Activated B cell treated with CpG ODN at 0.5 μM for 24 hours (primary cell): ENCODE measurements around the gene ICA1. TPM values are rescaled to one million over a fixed set of nuclear protein-coding genes. Genes with fewer than 3 reads are reported as not detected.

Experiments
- ATAC-seq: fragments of 200-7000 bp; cut with Tn5 transposase; one replicate; pipeline ENCODE4 v1.10.0; 2021; ENCODE audit warnings: low read depth, mild to moderate bottlenecking, moderate library complexity
- CTCF ChIA-PET: fragments of 350-600 bp; sonication (Branson Sonifier 250); formaldehyde crosslinking; loops from one replicate; lab custom pipeline; 2021; ENCODE audit warnings: antibody characterized with exemption; lab: Charles Lee
- POLR2A ChIA-PET: fragments of 350-600 bp; sonication (Branson Sonifier 250); formaldehyde crosslinking; loops from one replicate; lab custom pipeline; 2021; ENCODE audit warnings: antibody characterized with exemption; lab: Charles Lee
- DNase-seq: peaks from one replicate; pipeline ENCODE4 v3.0.0; 2022
- H3K27ac Mint-ChIP-seq: one replicate; pipeline ENCODE4 v1.8.0; 2020; ENCODE audit warnings: mixed read lengths
- H3K27me3 Mint-ChIP-seq: one replicate; pipeline ENCODE4 v1.8.0; 2021; ENCODE audit warnings: mixed read lengths
- H3K36me3 Mint-ChIP-seq: one replicate; pipeline ENCODE4 v1.8.0; 2021; ENCODE audit warnings: low read depth, mixed read lengths
- H3K4me1 Mint-ChIP-seq: one replicate; pipeline ENCODE4 v1.8.0; 2021; ENCODE audit warnings: mixed read lengths
- H3K4me3 Mint-ChIP-seq: one replicate; pipeline ENCODE4 v1.8.0; 2020; ENCODE audit warnings: mild to moderate bottlenecking, mixed read lengths
- H3K9me3 Mint-ChIP-seq: one replicate; pipeline ENCODE4 v1.8.0; 2020; ENCODE audit warnings: mixed read lengths
- intact Hi-C: fragments of 100-400 bp; cut with micrococcal nuclease; formaldehyde crosslinking; loops from one replicate; pipeline ENCODE4 v1.15.1; 2024
- total RNA-seq: library from RNA; stranded (reverse); gene quantifications from 2 replicates; pipeline ENCODE4 v1.2.3, GENCODE V29; 2022
- TF ChIP-seq, protein P1 (sequence below): fragments of 200-600 bp; IDR thresholded peaks from one replicate; pipeline ENCODE4 v1.8.0; 2022; ENCODE audit warnings: antibody characterized with exemption, mild to moderate bottlenecking

ICA1 gene
- total RNA-seq, 1 donor from 2014 or later: not detected

DNA sequence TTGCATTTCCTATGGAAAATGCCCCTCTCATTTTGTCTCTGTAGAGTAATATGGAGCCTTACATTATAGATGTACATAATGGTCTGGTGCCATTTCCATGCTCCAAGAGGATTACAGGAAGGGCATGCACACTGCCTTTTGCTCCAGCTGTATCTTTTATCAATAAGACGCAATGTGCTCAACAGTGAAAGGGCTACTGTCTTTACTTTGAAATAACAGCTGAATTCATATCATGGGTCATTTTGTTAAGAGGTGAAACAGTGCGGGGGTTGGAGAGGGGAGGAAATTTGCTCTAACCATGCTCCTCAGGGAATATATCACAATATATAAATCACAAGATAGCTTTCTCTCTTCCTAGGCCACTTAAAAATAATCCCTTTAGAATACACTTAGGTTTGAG lies 77.7 kb downstream of the ICA1 start:
- ATAC-seq: no peak
- H3K9me3 Mint-ChIP-seq: no peaks in the 10 kb centered on the region
- H3K36me3 Mint-ChIP-seq: no peaks in the 10 kb centered on the region
- POLR2A ChIA-PET: no interaction called here
- H3K4me3 Mint-ChIP-seq: no peak overlapping the region
- TF ChIP-seq, protein P1, sequence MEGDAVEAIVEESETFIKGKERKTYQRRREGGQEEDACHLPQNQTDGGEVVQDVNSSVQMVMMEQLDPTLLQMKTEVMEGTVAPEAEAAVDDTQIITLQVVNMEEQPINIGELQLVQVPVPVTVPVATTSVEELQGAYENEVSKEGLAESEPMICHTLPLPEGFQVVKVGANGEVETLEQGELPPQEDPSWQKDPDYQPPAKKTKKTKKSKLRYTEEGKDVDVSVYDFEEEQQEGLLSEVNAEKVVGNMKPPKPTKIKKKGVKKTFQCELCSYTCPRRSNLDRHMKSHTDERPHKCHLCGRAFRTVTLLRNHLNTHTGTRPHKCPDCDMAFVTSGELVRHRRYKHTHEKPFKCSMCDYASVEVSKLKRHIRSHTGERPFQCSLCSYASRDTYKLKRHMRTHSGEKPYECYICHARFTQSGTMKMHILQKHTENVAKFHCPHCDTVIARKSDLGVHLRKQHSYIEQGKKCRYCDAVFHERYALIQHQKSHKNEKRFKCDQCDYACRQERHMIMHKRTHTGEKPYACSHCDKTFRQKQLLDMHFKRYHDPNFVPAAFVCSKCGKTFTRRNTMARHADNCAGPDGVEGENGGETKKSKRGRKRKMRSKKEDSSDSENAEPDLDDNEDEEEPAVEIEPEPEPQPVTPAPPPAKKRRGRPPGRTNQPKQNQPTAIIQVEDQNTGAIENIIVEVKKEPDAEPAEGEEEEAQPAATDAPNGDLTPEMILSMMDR: no peak
- intact Hi-C loops: loop anchor here (1.0 kb wide), 1 partner anchor 8 kb away; no protein-coding TSS in a partner anchor
- no peaks in the 10 kb centered on the region for H3K27me3 Mint-ChIP-seq
- CTCF ChIA-PET: no interaction called here
- no peak for DNase-seq
- peaks cover 31% of the 10 kb centered on the region for H3K4me1 Mint-ChIP-seq
- no peak overlapping the region for H3K27ac Mint-ChIP-seq

DNA sequence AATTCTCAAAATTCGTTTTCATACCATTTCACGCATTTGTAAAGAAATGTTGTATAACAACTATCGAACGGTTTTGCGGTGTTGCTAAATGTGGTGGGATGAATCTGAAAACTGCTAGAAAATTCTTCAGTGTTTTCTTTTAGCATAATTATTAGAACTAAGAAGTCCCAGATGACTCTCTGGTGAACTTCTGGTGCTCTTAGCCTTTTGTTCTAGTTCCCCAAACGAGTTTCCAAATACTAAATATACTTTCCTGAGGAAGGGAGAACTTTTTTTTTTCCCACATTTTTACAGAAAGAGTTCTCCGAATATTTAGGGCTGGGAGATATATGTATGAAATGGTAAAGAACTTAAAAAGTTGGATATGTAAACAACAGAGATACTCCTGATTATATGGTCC lies 82.5 kb downstream of the ICA1 start:
- ATAC-seq (no peak), DNase-seq (no peak)
- TF ChIP-seq, protein P1: no peak
- Mint-ChIP-seq H3K9me3 (no peaks in the 10 kb centered on the region), H3K27ac (no peak overlapping the region), H3K27me3 (no peaks in the 10 kb centered on the region), H3K4me1 (peaks cover 60% of the 10 kb centered on the region), H3K4me3 (no peak overlapping the region), H3K36me3 (no peaks in the 10 kb centered on the region)
- intact Hi-C loops: no loop called here
- CTCF ChIA-PET: no interaction called here
- POLR2A ChIA-PET: no interaction called here

DNA sequence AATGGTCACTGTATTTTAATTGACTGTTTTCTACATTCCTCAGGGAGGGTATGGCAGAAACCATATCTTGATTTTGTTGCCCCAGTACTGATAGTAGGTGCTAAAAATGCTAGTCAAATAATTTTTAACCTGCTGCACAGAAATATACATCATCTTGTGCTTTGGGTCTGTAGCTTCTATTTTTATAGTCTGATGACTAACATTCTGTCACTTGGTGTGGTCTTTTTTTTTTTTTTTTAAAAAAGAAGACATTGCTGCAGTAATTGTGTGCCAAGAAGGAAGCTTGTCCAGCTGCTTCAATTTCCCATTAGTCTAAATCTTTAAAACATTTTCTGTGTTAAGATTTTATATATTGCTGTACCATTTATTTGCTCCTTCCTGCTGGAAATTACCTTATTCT lies 83.6 kb downstream of the ICA1 start:
- TF ChIP-seq, protein P1: no peak
- H3K4me3 Mint-ChIP-seq: peak overlapping the region; percentile 48
- intact Hi-C loops: no loop called here
- POLR2A ChIA-PET: interaction anchor here (0.5 to 2.8 kb wide), 3 partner anchors 53 to 538 kb away, joined by 4 to 15 read pairs (median 4); partner anchors contain the start of gene UMAD1
- CTCF ChIA-PET: interaction anchor here (0.6 to 1.3 kb wide), 3 partner anchors 12 to 497 kb away, joined by 3 to 8 read pairs (median 5); no protein-coding TSS in a partner anchor
- H3K27me3 Mint-ChIP-seq: no peaks in the 10 kb centered on the region
- H3K27ac Mint-ChIP-seq: peak overlapping the region; percentile 67
- DNase-seq: no peak
- H3K9me3 Mint-ChIP-seq: no peaks in the 10 kb centered on the region
- no peaks in the 10 kb centered on the region for H3K36me3 Mint-ChIP-seq
- H3K4me1 Mint-ChIP-seq: peaks cover 61% of the 10 kb centered on the region
- no peak for ATAC-seq

DNA sequence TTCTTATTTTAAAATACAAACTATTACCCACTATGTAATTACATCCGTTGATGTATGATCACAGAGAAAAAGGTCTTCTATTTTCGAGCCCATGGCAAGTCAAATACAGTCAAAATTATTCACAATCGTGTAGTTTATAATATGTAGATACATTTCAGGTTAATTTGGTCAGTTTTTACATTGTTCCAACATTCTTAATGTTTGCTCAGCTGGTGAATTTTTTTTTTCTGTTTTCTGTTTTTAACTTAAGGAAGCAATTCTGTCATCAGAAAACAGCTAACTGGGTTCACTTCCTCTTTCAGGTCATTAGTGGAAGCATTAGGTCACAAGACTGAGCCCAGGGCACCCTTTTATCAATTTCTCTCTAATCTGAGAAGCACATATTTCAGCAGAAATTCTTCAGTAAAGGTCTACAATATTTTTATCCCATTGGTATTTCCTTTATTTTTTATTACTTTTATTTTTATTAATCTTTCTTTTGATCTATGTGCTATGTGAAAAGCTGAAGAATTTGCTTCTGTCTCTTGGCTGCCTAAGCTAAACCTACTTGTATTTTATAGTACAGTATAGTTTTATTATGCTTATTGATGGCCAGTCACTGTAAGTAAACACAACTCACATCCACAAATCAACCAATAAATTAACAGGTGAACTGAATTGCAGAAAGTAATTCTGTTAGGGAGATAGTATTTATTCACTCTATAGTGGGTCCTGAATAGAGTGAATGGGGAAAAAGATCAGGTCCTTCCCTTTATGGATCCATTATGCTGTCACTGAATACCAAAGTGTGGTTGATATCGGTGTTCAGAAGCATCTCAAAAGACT lies 84.6 kb downstream of the ICA1 start:
- CTCF ChIA-PET: interaction anchor here (1.2 to 1.6 kb wide), 2 partner anchors 9 to 496 kb away, joined by 3 to 5 read pairs; no protein-coding TSS in a partner anchor
- Mint-ChIP-seq H3K4me1 (peaks cover 61% of the 10 kb centered on the region), H3K27ac (peak overlapping the region; percentile 91), H3K9me3 (no peaks in the 10 kb centered on the region), H3K36me3 (no peaks in the 10 kb centered on the region), H3K4me3 (peak overlapping the region; percentile 61), H3K27me3 (no peaks in the 10 kb centered on the region)
- intact Hi-C loops: loop anchor here (1.0 to 2.0 kb wide), 4 partner anchors 51 to 609 kb away; partner anchors contain the start of gene UMAD1
- TF ChIP-seq, protein P1: no peak
- ATAC-seq (peak; percentile 49), DNase-seq (no peak)
- POLR2A ChIA-PET: interaction anchor here (1.1 to 2.8 kb wide), 5 partner anchors 11 to 537 kb away, joined by 3 to 15 read pairs (median 8); partner anchors contain the start of genes GLCCI1 and UMAD1
